H1 (cell line): Measurements from ENCODE around the gene MRPS27. TPM values are rescaled to one million over a fixed set of nuclear protein-coding genes. Genes with fewer than 3 reads are reported as not detected.

Source experiments
- BACH1 ChIP-seq: IDR thresholded peaks from 2 replicates; pipeline ENCODE4 v1.6.1; 2012; ENCODE audit warnings: low read length, improper control_type of control experiment
- PHF8 ChIP-seq: fragments of 200-600 bp; sonication (generic); conservative IDR thresholded peaks from 2 replicates; pipeline ENCODE4 v1.7.1; 2012; ENCODE audit warnings: low read depth, mild to moderate bottlenecking, inconsistent platforms, low read length, moderate library complexity
- RNF2 ChIP-seq: fragments of 200-900, 300-1000 bp; sonication (generic); IDR thresholded peaks from 2 replicates; pipeline ENCODE4 v1.7.1; 2016; ENCODE audit warnings: borderline replicate concordance, low read depth, mild to moderate bottlenecking, antibody characterized with exemption, low read length; ENCODE audit not compliant: poor library complexity, severe bottlenecking; ENCODE audit errors: missing control alignments
- SP2 ChIP-seq: IDR thresholded peaks from 2 replicates; pipeline ENCODE4 v1.6.1; 2012; ENCODE audit warnings: mild to moderate bottlenecking, low read length, inconsistent platforms
- SP4 ChIP-seq: IDR thresholded peaks from 2 replicates; pipeline ENCODE4 v1.6.1; 2012; ENCODE audit warnings: low read length, inconsistent platforms
- SRF ChIP-seq: IDR thresholded peaks from 2 replicates; pipeline ENCODE4 v1.6.1; 2011; ENCODE audit warnings: mild to moderate bottlenecking, low read depth, low read length, moderate library complexity
- polyA plus RNA-seq, 7 experiments: library from polyadenylated mRNA; depleted of rRNA in 3 of 7; stranded (reverse) in 5 of 7; unstranded in 2 of 7; fragments of >200 nt in 5 of 7; fragments of 200-250 nt in 2 of 7; gene quantifications; 1 replicate in 5 of 7; 2 replicates in 1 of 7; 4 replicates in 1 of 7; pipeline versions ENCODE4 v1.2.1 to v1.2.3, GENCODE V29; 2011 to 2013; ENCODE audit warnings: missing spikeins in 2 of 7, mixed read lengths in 2 of 7
- total RNA-seq: library from RNA; stranded (reverse); fragmentation: NEBNext Ultra II Directional; extraction: Animal tissue kit (Norgen Biotek cat#: 25700); gene quantifications from 2 replicates; pipeline ENCODE4 v1.2.1, GENCODE V29; 2021

Gene MRPS27
- total and polyA plus RNA-seq, 2 of the 8 experiments (the other 6 are each of a cell fraction or from before 2014, with no cell fraction given), result 93.2 to 102 TPM

GRCh38 chr5:72308853-72309191 lies 11.2 kb downstream of the MRPS27 start (continued):
- TF ChIP-seq RNF2 (no peak), SP4 (no peak), SRF (no peak), PHF8 (no peak), SP2 (no peak), BACH1 (no peak)
